ENCODE data around the gene PCID2.

Gene PCID2

GRCh38 chr13:113187263-113187669 lies 21.2 kb downstream of the PCID2 start:
- no peak for DNase-seq (ENCODE audit: low read depth in 2 of 2)

DNA sequence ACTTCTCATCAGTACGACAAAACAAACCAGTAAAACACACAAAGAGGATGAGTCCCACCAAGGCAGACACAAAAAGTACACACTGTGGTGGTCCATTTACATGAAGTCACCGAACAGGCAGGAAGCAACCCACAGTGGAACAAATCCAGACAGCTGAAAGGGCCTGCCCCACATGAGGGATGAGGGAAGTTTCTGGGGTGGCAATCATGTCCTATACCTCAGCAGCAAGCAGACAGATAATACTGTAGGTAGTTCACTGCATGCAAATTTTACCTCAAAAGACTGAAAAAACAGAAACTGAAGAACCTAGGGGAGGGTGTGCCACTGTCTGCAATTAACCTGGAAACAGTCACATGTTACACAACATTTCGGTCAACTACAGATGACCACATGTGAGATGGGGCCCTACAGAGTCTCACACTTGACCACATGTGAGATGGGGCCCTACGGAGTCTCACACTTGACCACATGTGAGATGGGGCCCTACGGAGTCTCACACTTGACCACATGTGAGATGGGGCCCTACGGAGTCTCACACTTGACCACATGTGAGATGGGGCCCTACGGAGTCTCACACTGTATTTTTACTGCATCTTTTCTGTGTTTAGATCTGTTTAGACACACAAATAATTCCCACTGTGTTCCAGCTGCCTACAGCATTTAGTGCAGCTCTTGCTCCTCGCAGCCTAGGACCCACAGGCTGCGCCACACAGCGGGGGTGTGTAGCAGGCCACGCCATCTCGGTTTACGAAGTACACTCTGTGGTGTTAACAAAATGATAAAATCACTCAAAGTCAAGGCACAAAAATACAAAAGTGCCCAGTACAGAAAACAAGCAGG lies 22.2 kb downstream of the PCID2 start:
- DNase-seq (ENCODE audit: low read depth in 2 of 2), result no peak

DNA sequence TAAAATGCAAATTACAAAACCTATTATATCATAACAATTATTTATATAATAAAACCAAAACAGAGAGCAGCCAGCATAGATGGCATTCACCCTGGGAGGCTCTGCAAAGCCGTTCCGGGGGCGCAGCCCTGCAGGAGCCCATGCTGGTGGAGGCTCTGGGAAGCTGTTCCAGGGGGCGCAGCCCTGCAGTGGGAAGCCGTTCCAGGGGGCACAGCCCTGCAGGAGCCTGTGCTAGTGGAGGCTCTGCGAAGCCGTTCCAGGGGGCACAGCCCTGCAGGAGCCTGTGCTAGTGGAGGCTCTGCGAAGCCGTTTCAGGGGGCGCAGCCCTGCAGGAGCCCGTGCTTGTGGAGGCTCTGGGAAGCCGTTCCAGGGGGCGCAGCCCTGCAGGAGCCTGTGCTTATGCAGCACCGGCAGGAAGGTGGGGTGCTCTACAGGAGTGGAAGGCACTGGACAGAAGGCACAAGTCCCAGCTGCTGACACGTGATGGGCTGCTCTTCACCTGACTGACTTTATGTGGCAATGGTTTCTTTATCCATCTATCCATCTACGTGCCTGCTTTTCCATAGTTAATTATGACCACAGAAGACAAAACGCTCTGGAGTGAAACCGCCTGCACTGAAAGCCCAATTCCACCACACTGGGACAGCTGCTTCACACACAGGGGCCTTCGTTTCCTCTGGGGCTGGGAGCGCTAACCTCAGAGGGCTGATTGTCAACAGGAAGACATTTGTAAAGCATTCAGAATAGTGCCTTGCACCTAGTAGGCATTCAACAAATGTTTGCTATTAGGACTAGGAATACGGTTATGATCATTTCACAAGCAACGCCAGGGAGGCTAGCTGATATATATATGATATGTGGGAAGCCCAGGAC lies 23.7 kb downstream of the PCID2 start:
- no peak for DNase-seq (ENCODE audit: low read depth in 2 of 2)

GRCh38 chr13:113183450-113184129 lies 24.9 kb downstream of the PCID2 start:
- no peak for DNase-seq (ENCODE audit: low read depth in 2 of 2)

GRCh38 chr13:113182046-113182445 lies 26.4 kb downstream of the PCID2 start:
- no peak for DNase-seq (ENCODE audit: low read depth in 2 of 2)

- DNase-seq (ENCODE audit: low read depth in 2 of 2), result no peak
These were observed 28.9 kb downstream of the PCID2 start for GRCh38 chr13:113179374-113180230.

- DNase-seq (ENCODE audit: low read depth in 2 of 2), result no peak
These were observed 29.6 kb downstream of the PCID2 start for GRCh38 chr13:113178896-113179167.

- DNase-seq (ENCODE audit: low read depth in 2 of 2), result no peak
These were observed 30.2 kb downstream of the PCID2 start for GRCh38 chr13:113178070-113178895.

DNA sequence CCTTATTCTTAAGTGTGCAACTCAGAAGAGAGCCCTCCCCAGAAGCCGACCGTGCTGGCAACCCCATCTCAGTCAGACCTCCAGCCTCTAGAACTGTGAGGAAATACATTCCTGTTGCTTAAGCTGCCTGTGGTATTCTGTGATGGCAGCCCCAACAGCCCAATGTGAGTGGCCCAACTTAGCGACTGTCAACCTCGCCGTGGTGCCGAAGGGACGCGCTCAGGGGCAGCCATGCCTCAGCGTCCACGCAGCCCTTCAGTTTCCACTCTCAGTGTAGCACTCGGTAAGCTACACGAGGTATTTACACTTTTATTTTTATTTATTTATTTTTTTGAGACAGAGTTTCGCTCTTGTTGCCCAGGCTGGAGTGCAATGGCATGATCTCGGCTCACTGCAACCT lies 31.6 kb downstream of the PCID2 start:
- DNase-seq (ENCODE audit: low read depth in 2 of 2), result no peak

DNA sequence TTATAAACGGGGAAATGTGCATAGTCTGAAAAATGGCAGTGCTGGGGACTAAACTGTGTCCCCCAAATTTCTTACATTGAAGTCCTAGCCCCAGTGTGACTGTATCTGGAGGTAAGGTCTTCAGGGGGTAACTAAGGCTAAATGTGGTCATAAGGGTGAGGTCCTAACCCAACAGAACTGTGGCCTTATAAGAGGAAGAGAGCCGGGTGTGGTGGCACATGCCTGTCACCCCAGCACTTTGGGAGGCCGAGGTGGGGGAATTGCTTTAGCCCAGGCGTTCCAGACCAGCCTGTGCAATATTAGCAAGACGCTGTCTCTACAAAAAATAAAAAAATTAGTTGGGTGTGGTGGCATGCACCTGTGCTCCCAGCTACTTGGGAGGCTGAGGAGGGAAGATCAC lies 32.2 kb downstream of the PCID2 start:
- peak in 1 of 2 donors; percentile 43 for DNase-seq (ENCODE audit: low read depth in 2 of 2)

DNA sequence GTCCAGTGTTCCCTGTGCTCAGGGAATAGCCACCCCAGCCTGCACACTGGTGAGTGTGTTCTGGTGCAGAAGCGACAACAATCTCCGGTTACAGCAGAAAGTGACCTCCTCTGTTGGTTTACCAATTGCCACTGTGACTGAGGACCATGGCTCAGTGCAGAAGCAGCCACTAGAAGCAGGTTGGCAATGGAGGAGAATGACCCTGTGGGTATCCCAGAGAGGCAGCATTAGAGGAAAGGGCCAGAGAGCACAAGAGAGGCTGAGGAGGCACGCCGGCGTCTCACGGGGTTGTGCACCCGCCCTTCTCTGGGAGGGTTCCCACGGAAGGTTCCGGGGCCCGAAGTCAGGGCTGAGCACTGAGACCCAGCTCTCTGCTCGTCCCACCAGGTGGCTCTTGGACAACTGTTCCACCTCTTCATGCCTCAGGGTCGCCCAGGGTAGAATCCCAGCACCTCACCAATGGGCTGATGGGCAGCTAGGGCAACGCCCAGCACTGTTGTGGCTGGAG lies 36.0 kb downstream of the PCID2 start:
- no peak for DNase-seq (ENCODE audit: low read depth in 2 of 2)

DNA sequence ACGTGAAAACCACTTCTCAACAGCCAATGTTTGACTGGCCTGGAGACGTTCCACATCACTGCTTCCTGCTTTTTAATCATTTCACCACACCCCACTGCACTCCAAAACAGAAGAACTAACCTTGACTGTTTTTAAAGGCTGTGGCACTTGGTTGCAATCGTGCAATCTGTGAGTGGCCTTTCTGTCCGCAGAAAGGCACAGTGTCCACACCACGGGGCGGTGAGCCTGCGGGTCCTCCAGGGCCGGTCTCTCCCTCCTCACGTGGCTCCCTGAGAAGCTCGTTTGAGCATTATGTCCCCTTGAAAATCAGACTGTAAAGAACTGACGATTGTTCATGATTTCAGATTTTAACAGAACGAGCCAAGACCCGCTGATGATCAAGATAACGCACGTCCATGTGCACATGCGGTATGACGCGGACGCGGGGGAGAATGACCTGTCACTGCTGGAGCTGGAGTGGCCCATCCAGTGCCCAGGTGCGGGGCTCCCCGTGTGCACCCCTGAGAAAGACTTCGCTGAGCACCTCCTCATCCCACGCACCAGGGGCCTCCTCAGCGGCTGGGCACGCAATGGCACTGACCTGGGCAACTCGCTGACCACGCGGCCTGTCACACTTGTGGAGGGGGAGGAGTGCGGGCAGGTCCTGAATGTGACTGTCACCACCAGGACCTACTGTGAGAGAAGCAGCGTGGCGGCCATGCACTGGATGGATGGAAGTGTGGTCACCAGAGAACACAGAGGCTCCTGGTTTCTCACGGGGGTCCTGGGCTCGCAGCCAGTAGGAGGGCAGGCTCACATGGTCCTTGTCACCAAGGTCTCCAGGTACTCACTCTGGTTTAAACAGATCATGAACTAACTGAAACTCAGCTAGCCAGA lies 37.0 kb downstream of the PCID2 start:
- no peak for DNase-seq (ENCODE audit: low read depth in 2 of 2)

DNA sequence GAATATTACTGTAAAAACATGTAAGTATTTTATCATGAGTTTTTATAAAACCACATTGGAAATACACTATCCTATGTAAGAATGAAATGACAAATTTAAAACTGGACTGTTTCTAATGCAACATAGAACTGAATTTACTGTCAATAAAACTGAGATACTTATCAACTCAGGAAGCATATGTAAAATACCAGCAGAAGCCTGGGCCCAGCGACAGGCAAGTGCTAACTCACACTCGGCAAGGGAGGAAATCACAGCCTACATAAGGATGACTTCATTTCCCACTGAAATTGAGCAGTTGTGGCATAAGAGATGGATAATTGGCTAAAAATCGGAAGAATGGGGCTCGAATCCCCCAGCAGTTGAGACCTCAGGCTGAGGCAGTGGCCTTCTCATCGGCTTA lies 38.0 kb downstream of the PCID2 start:
- DNase-seq (ENCODE audit: low read depth in 2 of 2), result no peak

GRCh38 chr13:113169277-113170272 lies 38.9 kb downstream of the PCID2 start:
- no peak for DNase-seq (ENCODE audit: low read depth in 2 of 2)

- no peak for DNase-seq (ENCODE audit: low read depth in 2 of 2)
These were observed 40.3 kb downstream of the PCID2 start for GRCh38 chr13:113168211-113168610.

DNA sequence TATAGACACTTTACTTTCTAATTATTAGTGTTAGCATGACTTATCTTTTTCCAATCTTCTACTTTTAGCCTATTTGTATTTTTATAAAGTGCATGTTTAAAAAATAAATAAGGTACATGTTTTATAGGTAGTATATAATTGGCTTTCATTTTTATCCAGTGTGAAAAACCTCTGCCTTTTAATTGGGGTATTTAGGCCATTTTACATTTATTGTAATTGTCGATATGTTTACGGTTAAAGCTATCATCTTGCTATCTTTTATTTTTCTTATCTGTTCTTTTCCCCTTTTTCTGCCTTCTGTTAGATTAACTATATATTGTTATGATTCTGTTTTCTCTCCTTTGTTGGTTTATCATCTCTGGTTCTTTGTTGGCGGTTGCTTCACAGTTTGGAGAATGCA lies 40.9 kb downstream of the PCID2 start:
- DNase-seq (ENCODE audit: low read depth in 2 of 2), result no peak

DNA sequence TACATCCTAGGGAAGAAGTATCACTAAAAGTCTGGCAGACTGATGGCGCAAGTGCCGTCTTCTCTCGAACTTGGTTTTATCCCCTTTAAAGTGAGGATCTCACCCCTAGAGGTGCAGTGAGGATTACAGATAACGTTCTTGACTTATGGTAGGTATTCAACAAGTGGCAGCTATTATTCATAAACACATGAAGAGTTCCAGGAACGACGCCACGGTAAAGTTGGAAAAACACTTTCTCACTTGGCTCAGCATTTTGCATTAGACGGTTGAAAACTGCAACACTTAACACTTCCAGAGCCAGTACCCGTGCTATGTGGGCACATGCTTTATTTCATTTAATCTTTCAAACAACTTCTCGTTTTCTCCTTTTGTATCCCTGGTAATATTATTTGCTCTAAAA lies 41.3 kb downstream of the PCID2 start:
- DNase-seq (ENCODE audit: low read depth in 2 of 2), result no peak

GRCh38 chr13:113166681-113167080 lies 41.8 kb downstream of the PCID2 start:
- DNase-seq (ENCODE audit: low read depth in 2 of 2), result no peak
